GM18511 (cell line): ENCODE data around the gene PARK7.
"Not testable (repeated sequence)": the region's sequence is repeated elsewhere in the genome, so short reads cannot be mapped to it uniquely, and the experiment has no call there.

Source experiments
- ATAC-seq: cut with Tn5 transposase; IDR thresholded peaks from one replicate; pipeline ENCODE4 v1.9.1; 2021; ENCODE audit warnings: mild to moderate bottlenecking, moderate library complexity; ENCODE audit not compliant: unreplicated experiment

Gene PARK7

DNA sequence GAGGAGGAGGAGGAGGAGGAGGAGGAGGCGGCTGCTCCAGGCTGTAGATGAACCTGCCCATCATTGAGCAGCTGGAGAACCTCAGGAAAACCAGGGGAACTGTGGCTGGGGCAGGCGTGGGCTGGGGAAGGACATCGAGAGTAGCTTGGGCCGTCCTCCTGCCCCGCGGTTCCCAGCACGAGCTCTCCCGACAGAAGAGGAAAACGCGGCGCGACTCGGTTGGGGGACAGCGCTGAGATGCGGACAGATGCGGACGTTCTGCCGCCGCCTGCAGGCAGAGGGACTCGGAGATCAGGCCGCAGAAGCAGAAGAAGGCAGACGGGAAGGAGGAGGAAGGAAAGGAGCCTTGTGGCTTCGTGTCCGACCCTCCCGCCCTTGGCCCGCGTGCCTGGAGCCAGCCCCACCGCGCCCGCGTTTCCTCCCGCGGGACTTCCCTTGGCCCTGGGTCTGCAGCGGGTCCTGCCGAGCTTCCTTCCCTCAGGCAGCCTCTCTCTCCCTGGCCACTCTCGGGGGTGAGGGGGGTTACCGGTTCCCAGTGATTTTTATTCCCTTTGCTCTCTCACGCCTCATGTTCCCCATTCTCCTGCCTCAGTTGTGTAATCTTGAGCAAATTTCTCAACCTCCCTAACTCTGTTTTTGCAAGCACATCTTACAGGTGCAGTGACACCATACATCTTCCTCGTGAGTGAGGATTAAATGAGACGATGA is 19.1 kb upstream of the PARK7 start:
- no peak for ATAC-seq

DNA sequence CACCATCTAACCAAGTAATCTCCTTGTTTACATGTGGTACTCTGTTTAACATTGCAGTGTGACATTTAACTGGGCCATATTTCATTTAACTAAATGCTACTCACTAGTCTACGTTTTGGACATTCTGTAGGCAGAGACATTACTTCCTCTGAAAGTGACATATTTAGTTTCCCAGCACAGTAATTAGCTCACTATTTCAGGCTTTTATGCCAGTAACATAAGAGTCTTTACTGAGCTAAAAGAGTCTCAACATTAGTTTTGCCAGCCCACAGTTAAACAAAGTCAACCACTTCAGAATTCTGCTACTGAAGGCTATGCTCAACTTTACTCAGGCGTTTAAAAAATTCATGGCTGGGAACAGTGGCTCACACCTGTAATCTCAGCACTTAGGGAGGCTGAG is 18.3 kb upstream of the PARK7 start:
- no peak for ATAC-seq

DNA sequence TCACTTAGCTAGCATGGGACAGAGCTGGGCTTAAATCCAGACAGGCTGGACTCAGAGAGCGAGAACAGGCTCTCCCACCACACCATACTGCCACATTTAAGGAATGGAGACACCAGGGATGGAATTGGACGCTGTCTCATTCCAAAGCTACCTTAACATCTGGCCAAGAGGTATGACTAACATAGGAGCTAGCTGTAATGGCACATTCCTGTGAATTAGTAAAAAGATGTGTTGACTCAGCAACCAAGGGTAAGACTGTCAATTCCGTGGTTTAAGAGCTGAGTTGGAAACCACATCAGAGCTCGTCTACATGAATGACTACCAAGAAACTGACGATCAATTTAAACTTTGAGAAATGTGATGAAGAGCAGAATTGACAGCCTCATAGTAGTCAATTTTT is 12.6 kb upstream of the PARK7 start:
- no peak for ATAC-seq

DNA sequence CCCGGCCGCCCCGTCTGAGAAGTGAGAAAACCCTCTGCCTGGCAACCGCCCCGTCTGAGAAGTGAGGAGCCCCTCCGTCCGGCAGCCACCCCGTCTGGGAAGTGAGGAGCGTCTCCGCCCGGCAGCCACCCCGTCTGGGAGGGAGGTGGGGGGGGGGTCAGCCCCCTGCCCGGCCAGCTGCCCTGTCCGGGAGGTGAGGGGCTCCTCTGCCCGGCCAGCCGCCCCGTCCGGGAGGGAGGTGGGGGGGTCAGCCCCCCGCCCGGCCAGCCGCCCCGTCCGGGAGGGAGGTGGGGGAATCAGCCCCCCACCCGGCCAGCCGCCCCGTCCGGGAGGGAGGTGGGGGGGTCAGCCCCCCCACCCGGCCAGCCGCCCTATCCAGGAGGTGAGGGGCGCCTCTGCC is 8.7 kb upstream of the PARK7 start:
- ATAC-seq = not testable (repeated sequence)

GRCh38 chr1:7953850-7954609 is 7.5 kb upstream of the PARK7 start:
- ATAC-seq = peak; percentile 95

GRCh38 chr1:7954683-7955082 is 6.8 kb upstream of the PARK7 start:
- no peak for ATAC-seq

DNA sequence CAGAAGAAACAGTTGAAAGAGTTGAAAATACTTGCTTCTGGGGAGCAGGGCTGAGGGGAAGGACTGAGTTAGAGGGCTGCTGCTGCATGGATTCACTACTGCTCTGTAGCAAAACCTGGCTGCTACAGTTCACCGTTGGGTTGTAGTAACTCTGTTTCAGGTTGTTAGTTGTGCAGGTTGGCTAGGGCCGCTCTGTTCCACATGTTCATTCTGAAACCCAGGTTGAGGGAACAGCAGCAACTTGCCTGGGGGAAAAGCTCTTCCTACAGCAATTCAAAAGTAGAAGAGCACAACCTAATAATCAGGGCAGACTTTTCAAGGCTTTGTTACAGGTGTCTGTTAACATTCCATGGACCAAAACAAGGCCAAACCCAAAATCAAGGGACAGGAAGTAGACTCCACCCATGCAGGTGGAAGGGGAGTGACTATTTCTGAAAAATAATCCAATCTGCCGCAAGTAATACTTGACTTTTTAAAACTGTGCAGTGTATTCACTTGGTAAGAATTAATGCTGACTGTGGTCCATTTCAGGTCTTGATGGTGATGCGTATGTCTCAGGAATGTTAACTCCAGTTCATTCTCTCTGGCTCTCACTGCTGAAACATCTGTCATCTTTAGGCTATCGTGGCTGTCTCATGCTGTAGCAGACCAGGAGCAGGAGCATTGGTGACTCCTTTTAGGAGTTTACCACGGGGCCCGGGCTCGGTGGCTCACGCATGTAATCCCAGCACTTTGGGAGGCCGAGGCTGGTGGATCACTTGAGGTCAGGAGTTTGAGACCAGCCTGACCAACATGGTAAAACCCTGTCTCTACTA is 5.1 kb upstream of the PARK7 start:
- no peak for ATAC-seq

DNA sequence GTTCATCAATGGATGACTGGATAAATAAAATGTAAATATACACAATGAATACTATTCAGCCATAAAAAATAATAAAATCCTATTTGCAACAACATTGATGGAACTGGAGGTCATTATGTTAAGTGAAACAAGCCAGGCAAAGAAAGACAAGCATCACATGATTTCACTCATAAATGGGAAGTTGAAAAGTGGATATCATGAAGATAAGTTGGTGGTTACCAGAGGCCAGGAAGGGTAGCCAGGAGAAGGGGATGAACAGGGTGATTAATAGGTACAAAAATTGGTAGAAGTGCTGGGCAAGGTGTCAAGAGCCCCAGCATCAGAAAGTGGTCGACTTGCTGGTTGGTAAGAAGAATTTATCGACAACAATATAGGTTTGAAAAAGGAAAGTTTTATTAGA is 1.3 kb upstream of the PARK7 start:
- ATAC-seq = no peak

- no peak for ATAC-seq
Observed at GRCh38 chr1:7960867-7961215, 670 bp upstream of the PARK7 start.

DNA sequence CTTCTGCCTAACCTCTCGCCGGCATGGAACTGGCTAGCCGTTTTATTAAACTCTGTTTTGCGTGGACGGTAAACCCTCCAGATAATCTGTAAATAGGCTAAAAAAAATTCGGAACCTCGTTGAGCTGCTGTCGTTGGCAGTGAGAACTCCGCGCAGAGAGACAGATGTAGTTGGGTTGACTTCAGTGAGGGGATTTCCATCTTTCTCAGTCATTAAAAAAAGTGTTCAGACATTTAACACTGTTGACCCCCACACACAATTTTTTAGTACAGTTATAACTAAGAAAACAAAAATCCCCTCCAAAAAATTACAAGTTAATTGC is 464 bp downstream of the PARK7 start:
- ATAC-seq = peak; percentile 12

GRCh38 chr1:7962636-7963377 is 1.3 kb downstream of the PARK7 start:
- ATAC-seq = no peak

GRCh38 chr1:7963378-7963730 is 1.8 kb downstream of the PARK7 start:
- not testable (repeated sequence) for ATAC-seq

DNA sequence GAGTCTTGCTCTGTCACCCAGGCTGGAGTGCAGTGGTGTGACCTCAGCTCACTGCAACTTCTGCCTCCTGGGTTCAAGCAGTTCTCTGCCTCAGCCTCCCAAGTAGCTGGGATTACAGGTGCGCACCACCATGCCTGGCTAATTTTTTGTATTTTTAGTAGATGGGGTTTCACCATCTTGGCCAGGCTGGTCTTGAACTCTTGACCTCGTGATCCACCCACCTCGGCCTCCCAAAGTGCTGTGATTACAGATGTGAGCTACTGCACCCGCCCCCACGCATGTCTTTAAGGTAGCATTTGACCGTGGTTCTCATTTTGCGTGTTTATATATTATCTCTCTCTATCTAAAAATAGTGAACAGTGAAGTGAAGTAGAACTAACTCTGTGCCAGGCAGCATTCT is 2.3 kb downstream of the PARK7 start:
- not testable (repeated sequence) for ATAC-seq

- ATAC-seq = no peak
Observed at GRCh38 chr1:7964476-7964875, 3.0 kb downstream of the PARK7 start.

DNA sequence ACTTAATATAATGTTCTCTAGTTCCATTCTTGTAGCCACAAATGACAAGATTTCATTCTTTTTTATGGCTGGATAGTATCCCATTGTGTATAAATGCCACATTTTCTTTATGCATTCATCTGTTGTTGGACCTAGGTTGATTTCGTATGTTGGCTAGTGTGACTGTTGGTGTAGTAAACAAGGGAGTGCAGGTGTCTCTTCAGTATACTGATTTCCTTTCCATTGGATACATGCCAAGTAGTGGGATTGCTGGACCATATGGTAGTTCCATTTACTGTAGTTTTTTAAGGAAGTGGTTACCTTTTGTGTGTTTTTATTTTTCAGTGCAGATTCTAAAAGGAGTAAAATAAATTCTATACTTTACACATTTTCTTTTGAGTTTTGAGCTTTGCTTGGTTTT is 5.7 kb downstream of the PARK7 start:
- no peak for ATAC-seq

DNA sequence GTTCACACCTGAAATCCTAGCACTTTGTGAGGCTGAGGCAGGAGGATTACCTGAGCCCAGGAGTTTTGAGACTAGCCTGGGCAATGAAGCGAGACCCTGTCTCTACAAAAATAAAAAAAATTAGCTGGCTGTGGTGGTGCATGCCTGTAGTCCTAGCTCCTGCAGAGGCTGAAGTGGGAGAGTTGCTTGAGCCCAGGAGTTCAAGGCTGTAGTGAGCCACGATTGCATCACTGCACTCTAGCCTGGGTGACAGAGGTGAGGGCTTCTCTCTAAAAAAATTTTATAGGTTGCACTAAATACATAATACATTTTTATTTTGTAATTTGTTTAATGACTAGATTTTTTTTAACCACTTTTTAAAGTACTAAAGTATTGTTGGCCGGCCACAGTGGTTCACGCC is 6.1 kb downstream of the PARK7 start:
- ATAC-seq = no peak

GRCh38 chr1:7970246-7970645 is 8.7 kb downstream of the PARK7 start:
- ATAC-seq = no peak

GRCh38 chr1:7971024-7971423 is 9.5 kb downstream of the PARK7 start:
- no peak for ATAC-seq

DNA sequence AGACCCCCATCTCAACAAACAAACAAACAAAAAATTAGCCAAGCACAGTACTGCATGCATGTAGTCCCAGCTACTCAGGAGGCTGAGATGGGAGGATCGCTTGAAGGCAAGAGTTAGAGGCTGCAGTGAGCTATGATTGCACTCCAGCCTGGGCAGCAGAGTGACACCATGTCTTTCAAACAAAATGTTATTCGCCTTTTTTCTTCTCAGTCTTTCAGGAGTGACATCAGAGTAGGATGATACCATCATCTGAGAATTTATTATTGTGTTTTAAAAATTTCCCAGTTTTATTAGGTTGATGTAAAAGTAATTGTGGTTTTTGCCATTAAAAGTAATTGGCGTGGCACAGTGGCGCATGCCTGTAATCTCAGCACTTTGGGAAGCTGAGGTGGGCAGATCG is 10.8 kb downstream of the PARK7 start:
- no peak for ATAC-seq

DNA sequence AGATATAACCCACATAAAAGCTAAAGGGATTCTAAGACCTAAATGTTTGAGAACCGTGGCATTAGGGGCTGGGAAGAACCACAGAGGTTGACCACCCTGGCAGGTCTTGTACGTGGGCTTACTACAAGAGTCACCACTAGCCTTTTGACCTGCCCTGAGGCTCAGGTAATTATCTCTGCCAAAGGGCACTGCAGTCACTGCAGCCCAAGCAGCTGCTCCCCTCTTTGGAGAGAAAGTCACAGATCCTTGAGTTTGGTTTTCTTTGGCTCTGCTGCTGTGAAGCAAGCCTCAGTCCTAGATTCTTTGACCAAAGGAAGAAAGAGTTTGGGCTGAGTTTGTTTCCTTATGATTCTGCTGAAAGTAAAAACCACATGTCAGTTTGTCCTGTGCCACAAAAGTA is 11.6 kb downstream of the PARK7 start:
- ATAC-seq = no peak

DNA sequence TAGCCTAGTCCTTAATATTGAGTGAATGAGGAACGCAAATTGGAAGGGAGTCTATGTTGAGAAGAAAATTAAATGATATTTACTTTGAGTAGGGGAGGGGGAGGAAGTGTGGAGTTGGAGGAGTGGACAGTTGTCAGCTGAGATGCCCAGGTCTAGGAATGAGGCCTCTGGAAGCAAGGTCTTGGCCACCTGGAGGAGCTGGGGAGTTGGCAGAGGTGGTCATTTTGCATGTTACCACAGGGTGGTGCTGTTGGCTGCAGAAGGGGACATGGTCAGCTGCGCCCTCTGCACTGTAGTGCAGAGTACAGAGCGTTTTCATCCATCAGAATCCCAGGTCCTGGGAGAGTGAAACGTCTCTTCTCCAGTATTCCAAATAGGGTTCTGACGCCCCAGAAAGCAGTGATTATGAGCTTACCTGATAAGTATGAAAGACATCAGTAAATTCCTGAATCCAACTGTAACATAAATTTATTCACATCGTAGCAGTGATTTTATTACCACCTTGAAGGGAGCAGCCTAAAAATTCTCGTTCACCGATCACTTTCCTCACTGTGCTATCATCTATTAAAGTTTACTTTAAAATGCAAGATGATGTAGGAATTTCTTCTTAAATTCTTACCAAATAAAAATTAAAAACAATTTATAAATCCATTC is 13.8 kb downstream of the PARK7 start:
- ATAC-seq = no peak
